ENCODE results near the gene HACE1.

The HACE1 gene

DNA sequence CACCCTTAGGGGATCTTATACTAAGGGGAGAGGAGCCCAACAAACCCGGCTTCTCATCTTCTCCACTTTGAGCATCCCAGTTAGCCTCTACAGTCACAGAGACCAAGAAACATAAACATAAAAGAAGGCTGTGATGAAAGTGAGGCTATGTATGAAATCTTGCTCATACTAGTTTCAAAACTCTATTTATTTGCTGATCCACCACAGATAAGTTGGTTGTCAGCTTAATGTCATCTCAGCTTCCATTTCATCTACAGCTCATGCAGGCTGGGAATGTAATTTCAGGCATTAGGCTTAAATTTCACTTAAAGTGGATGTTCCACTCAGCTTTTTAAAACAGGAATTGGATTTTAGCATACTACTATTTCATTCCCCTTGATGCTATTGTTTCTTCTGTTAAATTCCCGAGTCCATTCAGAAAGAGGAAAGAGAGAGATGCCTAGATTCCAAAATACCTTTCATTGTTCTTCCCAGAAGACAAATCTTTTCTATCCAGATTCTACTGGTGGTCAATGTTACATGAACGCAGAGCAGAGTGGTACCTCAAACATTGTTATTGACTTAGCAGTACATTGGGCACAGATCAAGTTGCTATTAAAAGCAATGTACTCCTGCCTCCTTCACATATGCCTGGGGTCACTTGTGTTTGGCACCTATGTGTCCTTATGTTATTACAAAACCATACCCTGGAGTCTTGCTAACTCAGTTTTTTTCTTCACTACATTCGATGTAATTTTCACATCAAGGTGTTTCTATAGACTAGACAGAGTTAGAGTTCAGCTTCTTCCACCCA is 149.0 kb downstream of the HACE1 start:
- TF ChIP-seq, protein P1, sequence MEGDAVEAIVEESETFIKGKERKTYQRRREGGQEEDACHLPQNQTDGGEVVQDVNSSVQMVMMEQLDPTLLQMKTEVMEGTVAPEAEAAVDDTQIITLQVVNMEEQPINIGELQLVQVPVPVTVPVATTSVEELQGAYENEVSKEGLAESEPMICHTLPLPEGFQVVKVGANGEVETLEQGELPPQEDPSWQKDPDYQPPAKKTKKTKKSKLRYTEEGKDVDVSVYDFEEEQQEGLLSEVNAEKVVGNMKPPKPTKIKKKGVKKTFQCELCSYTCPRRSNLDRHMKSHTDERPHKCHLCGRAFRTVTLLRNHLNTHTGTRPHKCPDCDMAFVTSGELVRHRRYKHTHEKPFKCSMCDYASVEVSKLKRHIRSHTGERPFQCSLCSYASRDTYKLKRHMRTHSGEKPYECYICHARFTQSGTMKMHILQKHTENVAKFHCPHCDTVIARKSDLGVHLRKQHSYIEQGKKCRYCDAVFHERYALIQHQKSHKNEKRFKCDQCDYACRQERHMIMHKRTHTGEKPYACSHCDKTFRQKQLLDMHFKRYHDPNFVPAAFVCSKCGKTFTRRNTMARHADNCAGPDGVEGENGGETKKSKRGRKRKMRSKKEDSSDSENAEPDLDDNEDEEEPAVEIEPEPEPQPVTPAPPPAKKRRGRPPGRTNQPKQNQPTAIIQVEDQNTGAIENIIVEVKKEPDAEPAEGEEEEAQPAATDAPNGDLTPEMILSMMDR (conservative IDR thresholded peaks at IDR 0.05; ENCODE audit: low read depth, low read length) = no peak
- no peak overlapping the region for H2AFZ ChIP-seq (ENCODE audit: low read depth)
- no peak overlapping the region for H3K9ac ChIP-seq
- H3K79me2 ChIP-seq (ENCODE audit: insufficient read depth, low read depth) = no peaks in the 10 kb centered on the region
- H3K27me3 ChIP-seq (ENCODE audit: insufficient read depth, low read depth) = no peaks in the 10 kb centered on the region
- H3K4me3 ChIP-seq (IDR thresholded peaks at IDR 0.05; ENCODE audit: insufficient read depth, low read depth, low read length) = no peak overlapping the region
- no peaks in the 10 kb centered on the region for H3K4me1 ChIP-seq (ENCODE audit: low read depth, poor library complexity, severe bottlenecking)
- no peaks in the 10 kb centered on the region for H4K20me1 ChIP-seq (ENCODE audit: insufficient read depth)
- H3K36me3 ChIP-seq (ENCODE audit: insufficient read depth) = no peaks in the 10 kb centered on the region
- no peak overlapping the region for H3K4me2 ChIP-seq
- no peak overlapping the region for H3K27ac ChIP-seq

DNA sequence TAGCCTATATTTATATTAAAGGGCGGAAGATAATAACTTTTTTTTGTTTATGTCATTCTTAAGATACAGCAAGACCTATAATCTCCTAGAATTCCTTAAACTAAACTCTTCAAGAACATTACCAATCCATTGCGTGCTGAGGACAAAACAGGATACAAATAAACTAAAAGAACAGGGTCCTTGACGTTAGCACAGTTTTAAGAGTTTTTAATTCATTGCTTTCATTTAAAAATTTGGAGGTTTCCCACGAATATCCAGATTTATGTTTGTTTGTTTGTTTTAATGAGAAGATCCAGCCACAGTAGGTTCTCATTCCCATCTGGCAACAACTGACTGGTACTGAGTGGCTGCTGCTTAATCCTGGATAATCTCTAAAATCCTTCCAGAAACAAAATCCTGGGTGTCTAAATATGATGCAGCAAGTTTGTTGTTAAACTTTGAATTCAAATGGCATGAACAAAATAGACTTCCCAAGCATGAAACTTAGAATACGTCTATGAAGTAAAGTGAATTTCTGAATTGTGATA is 153.7 kb downstream of the HACE1 start:
- Histone ChIP-seq H3K4me3 (IDR thresholded peaks at IDR 0.05; ENCODE audit: insufficient read depth, low read depth, low read length) (no peak overlapping the region), H3K4me1 (ENCODE audit: low read depth, poor library complexity, severe bottlenecking) (no peaks in the 10 kb centered on the region), H3K27ac (no peak overlapping the region), H3K4me2 (no peak overlapping the region), H3K9ac (no peak overlapping the region), H4K20me1 (ENCODE audit: insufficient read depth) (no peaks in the 10 kb centered on the region), H3K27me3 (ENCODE audit: insufficient read depth, low read depth) (no peaks in the 10 kb centered on the region), H2AFZ (ENCODE audit: low read depth) (no peak overlapping the region), H3K79me2 (ENCODE audit: insufficient read depth, low read depth) (no peaks in the 10 kb centered on the region), H3K36me3 (ENCODE audit: insufficient read depth) (no peaks in the 10 kb centered on the region)
- TF ChIP-seq, protein P1 (conservative IDR thresholded peaks at IDR 0.05; ENCODE audit: low read depth, low read length) = no peak

DNA sequence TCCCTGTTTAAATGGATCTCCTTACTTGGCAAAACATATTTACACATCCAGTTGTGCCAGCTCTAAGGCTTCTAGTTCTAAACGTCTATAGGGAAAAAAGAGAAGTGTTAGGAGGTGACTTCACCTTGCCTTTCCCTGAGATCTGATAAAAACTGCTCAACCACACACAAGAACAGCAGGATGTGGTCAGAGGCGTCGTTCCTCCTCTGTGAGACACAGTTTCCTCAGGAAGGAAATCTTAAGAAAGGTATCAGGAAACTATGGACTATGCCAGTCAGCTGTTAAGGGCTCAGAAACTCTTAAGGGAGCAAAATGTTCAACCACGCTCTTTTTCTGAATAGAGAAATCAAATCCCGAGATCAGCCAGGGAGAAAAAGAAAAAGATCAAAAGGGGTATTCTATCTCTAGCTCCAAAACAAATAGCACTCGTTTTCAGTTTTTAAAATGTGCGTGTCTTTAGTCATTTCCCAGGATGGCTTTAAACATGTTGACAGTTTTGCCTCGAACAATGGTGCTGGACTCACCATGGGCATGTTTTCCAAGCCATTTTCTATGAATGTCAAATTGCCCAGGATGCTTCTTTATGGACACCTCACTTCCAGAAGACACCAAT is 154.5 kb downstream of the HACE1 start:
- no peak overlapping the region for H3K4me3 ChIP-seq (IDR thresholded peaks at IDR 0.05; ENCODE audit: insufficient read depth, low read depth, low read length)
- no peak overlapping the region for H3K9ac ChIP-seq
- no peak overlapping the region for H2AFZ ChIP-seq (ENCODE audit: low read depth)
- no peak overlapping the region for H3K27ac ChIP-seq
- TF ChIP-seq, protein P1 (conservative IDR thresholded peaks at IDR 0.05; ENCODE audit: low read depth, low read length) = no peak
- H3K4me2 ChIP-seq = no peak overlapping the region
- H3K79me2 ChIP-seq (ENCODE audit: insufficient read depth, low read depth) = no peaks in the 10 kb centered on the region
- H3K36me3 ChIP-seq (ENCODE audit: insufficient read depth) = no peaks in the 10 kb centered on the region
- no peaks in the 10 kb centered on the region for H3K27me3 ChIP-seq (ENCODE audit: insufficient read depth, low read depth)
- H3K4me1 ChIP-seq (ENCODE audit: low read depth, poor library complexity, severe bottlenecking) = no peaks in the 10 kb centered on the region
- H4K20me1 ChIP-seq (ENCODE audit: insufficient read depth) = no peaks in the 10 kb centered on the region

DNA sequence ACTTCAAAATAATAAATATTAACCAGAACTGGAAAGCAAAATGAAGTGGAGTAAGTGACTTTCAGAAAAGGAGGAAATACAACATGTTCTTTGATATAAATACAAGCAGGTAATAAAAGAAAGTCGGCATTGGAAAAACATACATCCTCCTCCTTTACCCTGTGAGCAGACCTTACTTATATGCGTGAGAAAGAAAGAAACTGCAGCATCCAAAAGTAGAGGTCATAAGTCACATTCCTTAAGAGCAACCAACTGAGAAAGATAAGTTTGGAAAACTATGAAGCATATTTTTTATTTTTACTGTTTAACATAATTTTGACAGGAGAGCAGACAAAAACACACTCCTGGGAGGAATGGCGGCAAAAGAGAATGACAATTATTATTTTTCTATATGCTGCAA is 155.5 kb downstream of the HACE1 start:
- Histone ChIP-seq H3K4me1 (ENCODE audit: low read depth, poor library complexity, severe bottlenecking) (no peaks in the 10 kb centered on the region), H3K27me3 (ENCODE audit: insufficient read depth, low read depth) (no peaks in the 10 kb centered on the region), H3K79me2 (ENCODE audit: insufficient read depth, low read depth) (no peaks in the 10 kb centered on the region), H3K4me2 (no peak overlapping the region), H3K27ac (no peak overlapping the region), H2AFZ (ENCODE audit: low read depth) (no peak overlapping the region), H3K36me3 (ENCODE audit: insufficient read depth) (no peaks in the 10 kb centered on the region), H4K20me1 (ENCODE audit: insufficient read depth) (no peaks in the 10 kb centered on the region), H3K9ac (no peak overlapping the region), H3K4me3 (IDR thresholded peaks at IDR 0.05; ENCODE audit: insufficient read depth, low read depth, low read length) (no peak overlapping the region)
- TF ChIP-seq, protein P1 (conservative IDR thresholded peaks at IDR 0.05; ENCODE audit: low read depth, low read length) = no peak
